HG02759 (cell line): ENCODE results near the gene PREPL.

Experiments used
- ATAC-seq: cut with Tn5 transposase; IDR thresholded peaks from one replicate; pipeline ENCODE4 v1.9.1; 2021; ENCODE audit warnings: mild to moderate bottlenecking, moderate library complexity; ENCODE audit not compliant: unreplicated experiment

PREPL gene

GRCh38 chr2:44296653-44297052 lies 64.6 kb downstream of the PREPL start:
- no peak for ATAC-seq

- no peak for ATAC-seq
Observed at GRCh38 chr2:44295633-44296359, 65.5 kb downstream of the PREPL start.

GRCh38 chr2:44295113-44295512 lies 66.2 kb downstream of the PREPL start:
- no peak for ATAC-seq

- no peak for ATAC-seq
Observed at GRCh38 chr2:44291281-44292248, 69.7 kb downstream of the PREPL start.

GRCh38 chr2:44290261-44290660 lies 71.0 kb downstream of the PREPL start:
- no peak for ATAC-seq

- no peak for ATAC-seq
Observed at GRCh38 chr2:44286884-44287638, 74.2 kb downstream of the PREPL start.

- ATAC-seq, result no peak
Observed at GRCh38 chr2:44286119-44286883, 75.0 kb downstream of the PREPL start.

- ATAC-seq, result no peak
Observed at GRCh38 chr2:44285174-44285573, 76.1 kb downstream of the PREPL start.

- no peak for ATAC-seq
Observed at GRCh38 chr2:44283116-44283666, 78.1 kb downstream of the PREPL start.

GRCh38 chr2:44280869-44281268 lies 80.4 kb downstream of the PREPL start:
- ATAC-seq, result no peak

- no peak for ATAC-seq
Observed at GRCh38 chr2:44277541-44277940, 83.8 kb downstream of the PREPL start.

GRCh38 chr2:44275927-44276303 lies 85.4 kb downstream of the PREPL start:
- ATAC-seq, result no peak

GRCh38 chr2:44273596-44273995 lies 87.7 kb downstream of the PREPL start:
- ATAC-seq, result no peak

GRCh38 chr2:44273076-44273475 lies 88.2 kb downstream of the PREPL start:
- ATAC-seq, result no peak

GRCh38 chr2:44271296-44271695 lies 90.0 kb downstream of the PREPL start:
- no peak for ATAC-seq

GRCh38 chr2:44269831-44270230 lies 91.5 kb downstream of the PREPL start:
- ATAC-seq, result no peak

- no peak for ATAC-seq
Observed at GRCh38 chr2:44267796-44268648, 93.3 kb downstream of the PREPL start.
